OCI-LY1 (cell line): ENCODE measurements around the gene CEP152.

Source experiments
- H2AFZ ChIP-seq: fragments of 200-600 bp; sonication (generic), shearing (Covaris generic); 2 replicates; pipeline ENCODE4 v1.6.0; 2014; ENCODE audit warnings: antibody characterized with exemption, mild to moderate bottlenecking, low read length
- H3F3A ChIP-seq: fragments of 200-600 bp; sonication (generic), shearing (Covaris generic); 2 replicates; pipeline ENCODE4 v1.6.0; 2014; ENCODE audit warnings: mild to moderate bottlenecking, antibody characterized with exemption, low read length, moderate library complexity; ENCODE audit not compliant: insufficient read depth
- H3K27ac ChIP-seq: fragments of 200-600 bp; sonication (generic); 2 replicates; pipeline ENCODE4 v1.5.1; 2014; ENCODE audit warnings: low read length, mixed run types, mild to moderate bottlenecking, low read depth; ENCODE audit not compliant: poor library complexity, severe bottlenecking
- H3K27me3 ChIP-seq: fragments of 200-600 bp; sonication (generic); 2 replicates; pipeline ENCODE4 v1.6.0; 2014; ENCODE audit warnings: antibody characterized with exemption, mild to moderate bottlenecking, low read length, moderate library complexity; ENCODE audit not compliant: insufficient read depth
- H3K36me3 ChIP-seq: fragments of 200-600 bp; sonication (generic); 2 replicates; pipeline ENCODE4 v1.6.1; 2014; ENCODE audit warnings: mild to moderate bottlenecking, antibody characterized with exemption, low read length, moderate library complexity, mixed read lengths; ENCODE audit not compliant: insufficient read depth
- H3K4me1 ChIP-seq: fragments of 200-600 bp; sonication (generic); 2 replicates; pipeline ENCODE4 v1.5.1; 2014; ENCODE audit warnings: mild to moderate bottlenecking, low read length, moderate library complexity; ENCODE audit not compliant: insufficient read depth, severe bottlenecking
- H3K4me2 ChIP-seq: fragments of 200-600 bp; sonication (generic), shearing (Covaris generic); 2 replicates; pipeline ENCODE4 v1.6.1; 2014; ENCODE audit warnings: low read length
- H3K4me3 ChIP-seq: fragments of 200-600 bp; sonication (generic); 2 replicates; pipeline ENCODE4 v1.5.1; 2014; ENCODE audit warnings: low read length, low read depth, mild to moderate bottlenecking, mixed read lengths; ENCODE audit not compliant: poor library complexity, severe bottlenecking
- H3K79me2 ChIP-seq: fragments of 200-600 bp; shearing (Covaris generic); 2 replicates; pipeline ENCODE4 v1.6.1; 2016; ENCODE audit warnings: mixed run types, low read length, mixed read lengths; ENCODE audit not compliant: insufficient read depth
- H3K9ac ChIP-seq: fragments of 200-600 bp; sonication (generic), shearing (Covaris generic); 2 replicates; pipeline ENCODE4 v1.6.1; 2014; ENCODE audit warnings: mild to moderate bottlenecking, low read length, mixed read lengths
- H3K9me2 ChIP-seq: fragments of 200-600 bp; sonication (generic), shearing (Covaris generic); 2 replicates; pipeline ENCODE4 v1.6.1; 2014; ENCODE audit warnings: low read depth, mild to moderate bottlenecking, low read length, mixed read lengths
- H3K9me3 ChIP-seq: fragments of 200-600 bp; shearing (Covaris generic); 2 replicates; pipeline ENCODE4 v1.6.1; 2014; ENCODE audit warnings: low read length, mixed read lengths
- H4K20me1 ChIP-seq: fragments of 200-600 bp; sonication (generic), shearing (Covaris generic); 2 replicates; pipeline ENCODE4 v1.6.0; 2016; ENCODE audit warnings: mild to moderate bottlenecking, low read length; ENCODE audit not compliant: insufficient read depth
- EZH2 ChIP-seq: fragments of 200-600 bp; sonication (generic), shearing (Covaris generic); IDR thresholded peaks from 2 replicates; pipeline ENCODE4 v1.8.0; 2017; ENCODE audit warnings: borderline replicate concordance, mixed run types, mild to moderate bottlenecking, antibody characterized with exemption, low read length, moderate library complexity, mixed read lengths
- TF ChIP-seq, protein P1 (sequence below): fragments of 200-600 bp; sonication (generic), shearing (Covaris generic); IDR thresholded peaks from 2 replicates; pipeline ENCODE4 v1.5.1; 2017; ENCODE audit warnings: mild to moderate bottlenecking, antibody characterized with exemption, low read length, moderate library complexity, mixed read lengths

CEP152 gene

GRCh38 chr15:48765022-48765421, 45.8 kb downstream of the CEP152 start:
- no peak overlapping the region for H3K4me2 ChIP-seq
- H3K79me2 ChIP-seq: no peaks in the 10 kb centered on the region

GRCh38 chr15:48761393-48762158, 49.3 kb downstream of the CEP152 start:
- H3F3A ChIP-seq: no peaks in the 10 kb centered on the region
- H3K4me2 ChIP-seq: no peak overlapping the region
- no peaks in the 10 kb centered on the region for H3K27me3 ChIP-seq
- no peaks in the 10 kb centered on the region for H3K79me2 ChIP-seq
- no peak for TF ChIP-seq EZH2
- TF ChIP-seq, protein P1, sequence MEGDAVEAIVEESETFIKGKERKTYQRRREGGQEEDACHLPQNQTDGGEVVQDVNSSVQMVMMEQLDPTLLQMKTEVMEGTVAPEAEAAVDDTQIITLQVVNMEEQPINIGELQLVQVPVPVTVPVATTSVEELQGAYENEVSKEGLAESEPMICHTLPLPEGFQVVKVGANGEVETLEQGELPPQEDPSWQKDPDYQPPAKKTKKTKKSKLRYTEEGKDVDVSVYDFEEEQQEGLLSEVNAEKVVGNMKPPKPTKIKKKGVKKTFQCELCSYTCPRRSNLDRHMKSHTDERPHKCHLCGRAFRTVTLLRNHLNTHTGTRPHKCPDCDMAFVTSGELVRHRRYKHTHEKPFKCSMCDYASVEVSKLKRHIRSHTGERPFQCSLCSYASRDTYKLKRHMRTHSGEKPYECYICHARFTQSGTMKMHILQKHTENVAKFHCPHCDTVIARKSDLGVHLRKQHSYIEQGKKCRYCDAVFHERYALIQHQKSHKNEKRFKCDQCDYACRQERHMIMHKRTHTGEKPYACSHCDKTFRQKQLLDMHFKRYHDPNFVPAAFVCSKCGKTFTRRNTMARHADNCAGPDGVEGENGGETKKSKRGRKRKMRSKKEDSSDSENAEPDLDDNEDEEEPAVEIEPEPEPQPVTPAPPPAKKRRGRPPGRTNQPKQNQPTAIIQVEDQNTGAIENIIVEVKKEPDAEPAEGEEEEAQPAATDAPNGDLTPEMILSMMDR: no peak
- H2AFZ ChIP-seq: no peak overlapping the region
- H4K20me1 ChIP-seq: no peaks in the 10 kb centered on the region
- no peak overlapping the region for H3K27ac ChIP-seq
- H3K9me2 ChIP-seq: no peaks in the 10 kb centered on the region
- H3K4me1 ChIP-seq: no peaks in the 10 kb centered on the region
- H3K9ac ChIP-seq: no peak overlapping the region
- peaks cover 78% of the 10 kb centered on the region for H3K36me3 ChIP-seq
- no peak overlapping the region for H3K4me3 ChIP-seq
- no peaks in the 10 kb centered on the region for H3K9me3 ChIP-seq

More at GRCh38 chr15:48765022-48765421, 45.8 kb downstream of the CEP152 start:
- no peak overlapping the region for H3K9ac ChIP-seq
- H3K27me3 ChIP-seq: no peaks in the 10 kb centered on the region
- no peaks in the 10 kb centered on the region for H4K20me1 ChIP-seq
- H3K36me3 ChIP-seq: peaks cover 77% of the 10 kb centered on the region
- no peak overlapping the region for H2AFZ ChIP-seq
- H3K9me3 ChIP-seq: no peaks in the 10 kb centered on the region
- no peaks in the 10 kb centered on the region for H3K4me1 ChIP-seq
- H3K9me2 ChIP-seq: no peaks in the 10 kb centered on the region
- no peaks in the 10 kb centered on the region for H3F3A ChIP-seq
- H3K27ac ChIP-seq: no peak overlapping the region
- TF ChIP-seq, protein P1: no peak
- no peak for TF ChIP-seq EZH2
- no peak overlapping the region for H3K4me3 ChIP-seq

- no peak overlapping the region for H3K4me3 ChIP-seq
- no peak overlapping the region for H3K4me2 ChIP-seq
- no peaks in the 10 kb centered on the region for H3K9me3 ChIP-seq
- TF ChIP-seq, protein P1: no peak
- no peak for TF ChIP-seq EZH2
- H2AFZ ChIP-seq: no peak overlapping the region
- no peak overlapping the region for H3K9ac ChIP-seq
- H3K4me1 ChIP-seq: no peaks in the 10 kb centered on the region
- no peak overlapping the region for H3K27ac ChIP-seq
- no peaks in the 10 kb centered on the region for H3K79me2 ChIP-seq
- H3K9me2 ChIP-seq: no peaks in the 10 kb centered on the region
- no peaks in the 10 kb centered on the region for H4K20me1 ChIP-seq
- H3K36me3 ChIP-seq: peaks cover 83% of the 10 kb centered on the region
- no peaks in the 10 kb centered on the region for H3K27me3 ChIP-seq
- no peaks in the 10 kb centered on the region for H3F3A ChIP-seq
Measured at GRCh38 chr15:48759921-48760320, 50.9 kb downstream of the CEP152 start.
